Lower lobe of right lung (tissue), 2 donors: Measurements from ENCODE around the gene C2CD3. TPM values are rescaled to one million over a fixed set of nuclear protein-coding genes. Genes with fewer than 3 reads are reported as not detected.

Experiments used
- ATAC-seq, 2 donors: fragments of 200-7000 bp; cut with Tn5 transposase; one replicate each; pipeline ENCODE4 v1.9.1; 2020 to 2022; ENCODE audit warnings: mild to moderate bottlenecking in 2 of 2, moderate library complexity in 2 of 2
- DNase-seq: peaks from one replicate; pipeline ENCODE4 v3.0.0-alpha.2; 2020
- H3K27ac ChIP-seq: fragments of 200-600 bp; one replicate; pipeline ENCODE4 v1.8.0; 2022
- H3K27me3 ChIP-seq: fragments of 200-600 bp; one replicate; pipeline ENCODE4 v1.8.0; 2022; ENCODE audit warnings: low read depth
- H3K36me3 ChIP-seq: fragments of 200-600 bp; one replicate; pipeline ENCODE4 v1.8.0; 2022; ENCODE audit warnings: mild to moderate bottlenecking
- H3K4me1 ChIP-seq: fragments of 200-600 bp; one replicate; pipeline ENCODE4 v1.8.0; 2022
- H3K4me3 ChIP-seq: fragments of 200-600 bp; one replicate; pipeline ENCODE4 v1.8.0; 2022; ENCODE audit warnings: mild to moderate bottlenecking
- H3K9me3 ChIP-seq: fragments of 200-600 bp; one replicate; pipeline ENCODE4 v1.8.0; 2022
- intact Hi-C: fragments of 100-400 bp; cut with DNase I; formaldehyde crosslinking; loops from one replicate; pipeline ENCODE4 v1.11.0; 2022
- total RNA-seq: library from RNA; stranded (reverse); fragmentation: NEBNext Ultra II Directional; extraction: Animal tissue kit (Norgen Biotek cat#: 25700); gene quantifications from one replicate; pipeline ENCODE4 v1.2.1, GENCODE V29; 2021
- TF ChIP-seq, protein P1 (sequence below): fragments of 200-600 bp; IDR thresholded peaks from one replicate; pipeline ENCODE4 v1.8.0; 2022; ENCODE audit warnings: antibody characterized with exemption, mild to moderate bottlenecking
- donor health status: DM: no; HTN: yes; CAD: no; lungs with severe emphysema.

C2CD3 gene
- total RNA-seq, 1 donor from 2014 or later = 31.0 TPM

- no peak for ATAC-seq
- H3K9me3 ChIP-seq = no peaks in the 10 kb centered on the region
- peaks cover 22% of the 10 kb centered on the region for H3K36me3 ChIP-seq
- TF ChIP-seq, protein P1, sequence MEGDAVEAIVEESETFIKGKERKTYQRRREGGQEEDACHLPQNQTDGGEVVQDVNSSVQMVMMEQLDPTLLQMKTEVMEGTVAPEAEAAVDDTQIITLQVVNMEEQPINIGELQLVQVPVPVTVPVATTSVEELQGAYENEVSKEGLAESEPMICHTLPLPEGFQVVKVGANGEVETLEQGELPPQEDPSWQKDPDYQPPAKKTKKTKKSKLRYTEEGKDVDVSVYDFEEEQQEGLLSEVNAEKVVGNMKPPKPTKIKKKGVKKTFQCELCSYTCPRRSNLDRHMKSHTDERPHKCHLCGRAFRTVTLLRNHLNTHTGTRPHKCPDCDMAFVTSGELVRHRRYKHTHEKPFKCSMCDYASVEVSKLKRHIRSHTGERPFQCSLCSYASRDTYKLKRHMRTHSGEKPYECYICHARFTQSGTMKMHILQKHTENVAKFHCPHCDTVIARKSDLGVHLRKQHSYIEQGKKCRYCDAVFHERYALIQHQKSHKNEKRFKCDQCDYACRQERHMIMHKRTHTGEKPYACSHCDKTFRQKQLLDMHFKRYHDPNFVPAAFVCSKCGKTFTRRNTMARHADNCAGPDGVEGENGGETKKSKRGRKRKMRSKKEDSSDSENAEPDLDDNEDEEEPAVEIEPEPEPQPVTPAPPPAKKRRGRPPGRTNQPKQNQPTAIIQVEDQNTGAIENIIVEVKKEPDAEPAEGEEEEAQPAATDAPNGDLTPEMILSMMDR = no peak
- H3K4me3 ChIP-seq = no peak overlapping the region
- H3K4me1 ChIP-seq = peaks cover 15% of the 10 kb centered on the region
- no peak for DNase-seq
- intact Hi-C loops = no loop called here
- no peaks in the 10 kb centered on the region for H3K27me3 ChIP-seq
- H3K27ac ChIP-seq = no peak overlapping the region
Measured at GRCh38 chr11:74006743-74007304, 164.0 kb downstream of the C2CD3 start.

DNA sequence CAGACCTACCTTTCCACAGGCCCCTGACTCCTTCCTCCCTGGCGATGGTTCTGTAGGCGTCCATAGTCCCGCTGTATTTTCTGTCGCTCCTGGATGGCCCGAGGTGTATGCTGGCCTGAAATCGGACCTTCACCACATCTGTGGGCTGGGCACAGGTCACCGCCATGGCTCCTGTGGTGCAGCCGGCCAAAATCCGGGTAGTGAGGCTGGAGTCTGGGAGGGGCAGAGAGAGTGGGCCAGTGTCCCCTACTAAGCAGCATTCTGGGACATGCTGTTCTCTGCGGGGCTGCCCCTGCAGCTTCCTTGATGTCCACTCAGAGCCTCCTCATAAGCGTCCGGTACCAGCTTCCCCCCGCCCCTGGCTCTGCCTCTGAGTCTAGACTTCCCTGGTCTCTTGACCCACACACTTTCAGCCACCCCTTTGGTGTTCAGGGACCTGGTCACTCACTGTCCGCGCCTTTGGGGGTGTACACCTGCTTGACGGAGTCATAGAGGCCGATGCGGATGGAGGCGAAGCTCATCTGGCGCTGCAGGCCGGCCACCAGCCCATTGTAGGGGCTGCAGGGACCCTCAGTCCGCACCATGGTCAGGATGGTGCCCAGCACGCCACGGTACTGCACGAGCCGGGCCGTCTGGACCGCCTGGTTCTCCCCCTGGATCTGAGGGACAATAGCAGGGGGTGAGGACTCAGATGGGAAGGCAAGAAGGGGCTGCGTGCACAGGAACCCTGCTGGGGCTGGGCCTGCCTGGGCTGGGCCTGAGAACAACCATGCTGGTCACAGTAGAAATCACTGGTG is 164.9 kb downstream of the C2CD3 start:
- Histone ChIP-seq H3K27ac (no peak overlapping the region), H3K4me3 (no peak overlapping the region), H3K4me1 (peaks cover 7% of the 10 kb centered on the region), H3K9me3 (no peaks in the 10 kb centered on the region), H3K27me3 (no peaks in the 10 kb centered on the region), H3K36me3 (peaks cover 28% of the 10 kb centered on the region)
- TF ChIP-seq, protein P1 = no peak
- ATAC-seq (no peak), DNase-seq (no peak)
- intact Hi-C loops = no loop called here

GRCh38 chr11:74004759-74005615 is 165.8 kb downstream of the C2CD3 start:
- DNase-seq = no peak
- Histone ChIP-seq H3K4me3 (no peak overlapping the region), H3K4me1 (no peaks in the 10 kb centered on the region), H3K36me3 (peaks cover 28% of the 10 kb centered on the region), H3K9me3 (no peaks in the 10 kb centered on the region), H3K27ac (no peak overlapping the region), H3K27me3 (no peaks in the 10 kb centered on the region)
- TF ChIP-seq, protein P1 = no peak
- intact Hi-C loops = no loop called here
- peak; percentile 66 to 71 for ATAC-seq

DNA sequence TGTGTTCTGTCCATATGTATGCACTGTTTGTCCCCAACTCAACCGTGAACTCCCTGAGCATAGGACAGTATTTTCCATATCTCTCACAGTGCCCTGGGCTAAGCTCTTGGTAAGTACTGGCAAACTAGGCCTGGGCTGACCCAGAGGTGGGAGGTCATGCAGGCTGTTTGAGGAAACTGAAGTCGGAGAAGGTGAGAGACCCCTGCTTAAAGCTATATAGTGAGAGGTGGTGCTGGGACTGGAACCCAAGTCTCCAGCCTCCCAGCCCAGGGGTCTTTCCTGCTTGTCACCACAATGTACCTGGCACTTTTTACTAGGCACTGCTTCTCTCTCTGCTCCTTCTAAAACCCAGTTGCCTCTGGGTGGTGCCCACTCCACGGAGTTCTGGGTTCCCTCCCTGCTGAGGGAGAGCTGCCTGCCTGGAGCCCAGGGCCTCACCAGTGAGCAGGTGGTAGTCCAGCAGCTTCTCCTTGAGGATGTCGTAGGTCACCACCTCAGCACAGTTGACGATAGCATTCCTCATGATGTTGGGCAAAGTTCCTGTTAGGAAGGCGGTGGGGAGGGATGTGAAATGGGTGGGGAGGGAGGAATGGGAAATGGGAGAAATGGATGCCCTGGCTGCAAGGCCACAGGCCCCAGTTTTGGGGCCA is 166.6 kb downstream of the C2CD3 start:
- H3K4me3 ChIP-seq = no peak overlapping the region
- H3K9me3 ChIP-seq = no peaks in the 10 kb centered on the region
- no peak overlapping the region for H3K27ac ChIP-seq
- H3K27me3 ChIP-seq = no peaks in the 10 kb centered on the region
- no peak for DNase-seq
- TF ChIP-seq, protein P1 = no peak
- intact Hi-C loops = no loop called here
- no peaks in the 10 kb centered on the region for H3K4me1 ChIP-seq
- no peak for ATAC-seq
- peaks cover 28% of the 10 kb centered on the region for H3K36me3 ChIP-seq

- TF ChIP-seq, protein P1 = no peak
- H3K27me3 ChIP-seq = no peaks in the 10 kb centered on the region
Measured at GRCh38 chr11:74002832-74003231, 168.0 kb downstream of the C2CD3 start.

More at GRCh38 chr11:74002832-74003231, 168.0 kb downstream of the C2CD3 start:
- Histone ChIP-seq H3K9me3 (no peaks in the 10 kb centered on the region), H3K4me3 (no peak overlapping the region), H3K36me3 (peaks cover 28% of the 10 kb centered on the region), H3K27ac (no peak overlapping the region), H3K4me1 (no peaks in the 10 kb centered on the region)
- DNase-seq (no peak), ATAC-seq (no peak)
- intact Hi-C loops = no loop called here
